Activated CD4-positive, CD25-positive, alpha-beta regulatory T cell treated with anti-CD3 and anti-CD28 coated beads, Interleukin-2, amount 50 U/mL, for 72 hours (primary cell): ENCODE results near the gene HNMT.
"Not testable (repeated sequence)": the region's sequence is repeated elsewhere in the genome, so short reads cannot be mapped to it uniquely, and the experiment has no call there.

Source experiments
- DNase-seq: peaks from one replicate; pipeline ENCODE4 v3.0.0; 2021

Gene HNMT

GRCh38 chr2:137947032-137947727 is 17.1 kb upstream of the HNMT start:
- DNase-seq, result no peak

GRCh38 chr2:137947728-137948336 is 16.4 kb upstream of the HNMT start:
- no peak for DNase-seq

GRCh38 chr2:137948894-137949293 is 15.4 kb upstream of the HNMT start:
- no peak for DNase-seq

GRCh38 chr2:137950238-137950637 is 14.0 kb upstream of the HNMT start:
- no peak for DNase-seq

GRCh38 chr2:137951586-137951985 is 12.7 kb upstream of the HNMT start:
- no peak for DNase-seq

GRCh38 chr2:137952586-137953129 is 11.6 kb upstream of the HNMT start:
- DNase-seq, result no peak

- no peak for DNase-seq
Observed at GRCh38 chr2:137955536-137955935, 8.7 kb upstream of the HNMT start.

GRCh38 chr2:137957033-137957432 is 7.2 kb upstream of the HNMT start:
- DNase-seq, result no peak

GRCh38 chr2:137959166-137959565 is 5.1 kb upstream of the HNMT start:
- DNase-seq, result no peak

- no peak for DNase-seq
Observed at GRCh38 chr2:137960223-137960622, 4.0 kb upstream of the HNMT start.

- no peak for DNase-seq
Observed at GRCh38 chr2:137961602-137962001, 2.7 kb upstream of the HNMT start.

GRCh38 chr2:137963535-137964065 is 673 bp upstream of the HNMT start:
- no peak for DNase-seq

- DNase-seq, result no peak
Observed at GRCh38 chr2:137964859-137965459, 686 bp downstream of the HNMT start.

GRCh38 chr2:137966043-137966442 is 1.8 kb downstream of the HNMT start:
- no peak for DNase-seq

GRCh38 chr2:137967042-137967441 is 2.8 kb downstream of the HNMT start:
- no peak for DNase-seq

- no peak for DNase-seq
Observed at GRCh38 chr2:137968477-137969417, 4.5 kb downstream of the HNMT start.

- no peak for DNase-seq
Observed at GRCh38 chr2:137969418-137969765, 5.1 kb downstream of the HNMT start.

GRCh38 chr2:137969876-137970275 is 5.6 kb downstream of the HNMT start:
- no peak for DNase-seq

- DNase-seq, result not testable (repeated sequence)
Observed at GRCh38 chr2:137971259-137971658, 7.0 kb downstream of the HNMT start.

GRCh38 chr2:137973280-137973679 is 9.0 kb downstream of the HNMT start:
- no peak for DNase-seq

- DNase-seq, result no peak
Observed at GRCh38 chr2:137975280-137976271, 11.3 kb downstream of the HNMT start.

GRCh38 chr2:137976274-137976673 is 12.0 kb downstream of the HNMT start:
- DNase-seq, result no peak
